ENCODE data around the gene RBPMS2. TPM values are rescaled to one million over a fixed set of nuclear protein-coding genes. Genes with fewer than 3 reads are reported as not detected.

The RBPMS2 gene
- total and polyA plus RNA-seq, 2 donors (not counting 3 experiments of a cell fraction or from before 2014, with no cell fraction given) = 2.3 to 7.8 TPM

DNA sequence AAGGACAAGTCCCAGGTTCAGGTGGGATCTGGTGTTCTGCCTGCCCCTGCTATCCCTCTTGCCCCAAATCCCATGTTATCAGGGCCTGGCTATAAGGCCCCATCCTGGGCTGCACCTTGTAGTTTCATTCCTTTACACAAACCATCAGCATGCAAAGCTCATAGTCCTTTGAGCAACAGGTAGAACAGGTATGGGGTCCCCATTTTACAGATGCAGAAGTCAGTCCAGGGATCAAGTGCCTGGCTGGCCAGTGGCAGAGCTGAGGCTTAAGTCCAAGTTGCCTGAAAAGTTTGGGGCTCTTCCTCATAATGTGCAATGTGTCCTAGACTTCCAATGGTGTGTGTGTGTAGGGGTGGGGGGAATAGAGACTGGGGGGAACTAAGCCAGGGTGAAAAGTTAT is 11.9 kb downstream of the RBPMS2 start:
- Histone ChIP-seq H3K27ac (ENCODE audit: insufficient read depth, low read depth, low read length) (no peak overlapping the region), H3K79me2 (ENCODE audit: control insufficient read depth, insufficient read depth, low read length) (no peaks in the 10 kb centered on the region), H3K9ac (replicated peaks; ENCODE audit: extremely low read depth, insufficient read depth, low read length) (no peak overlapping the region), H3K4me3 (replicated peaks in 1 of 3; ENCODE audit: insufficient read depth in 1 of 3, low read depth in 1 of 3, low read length in 3 of 3) (no peak overlapping the region), H3K4me2 (ENCODE audit: insufficient read depth, low read length) (no peak overlapping the region), H3K4me1 (ENCODE audit: control insufficient read depth, extremely low read depth, insufficient read depth, low read length) (no peaks in the 10 kb centered on the region), H3K27me3 (ENCODE audit: control insufficient read depth in 2 of 2, insufficient read depth in 2 of 2, low read length in 2 of 2) (no peaks in the 10 kb centered on the region), H3K9me3 (replicated peaks; ENCODE audit: control insufficient read depth, insufficient read depth, low read length) (no peaks in the 10 kb centered on the region), H4K20me1 (replicated peaks; ENCODE audit: control insufficient read depth, extremely low read depth, insufficient read depth, low read length) (no peaks in the 10 kb centered on the region), H3K36me3 (ENCODE audit: control insufficient read depth in 2 of 2, extremely low read depth in 1 of 2, insufficient read depth in 2 of 2, low read length in 2 of 2) (no peaks in the 10 kb centered on the region), H3K9me1 (replicated peaks; ENCODE audit: control insufficient read depth, extremely low read depth, insufficient read depth, low read length) (no peaks in the 10 kb centered on the region), H2AFZ (ENCODE audit: low read depth, low read length) (no peak overlapping the region)
- DNase-seq (ENCODE audit: low read depth, low spot score) = no peak
- TF ChIP-seq, protein P1, sequence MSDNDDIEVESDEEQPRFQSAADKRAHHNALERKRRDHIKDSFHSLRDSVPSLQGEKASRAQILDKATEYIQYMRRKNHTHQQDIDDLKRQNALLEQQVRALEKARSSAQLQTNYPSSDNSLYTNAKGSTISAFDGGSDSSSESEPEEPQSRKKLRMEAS (IDR thresholded peaks at IDR 0.05; ENCODE audit: insufficient read depth, insufficient read length) = no peak
- TF ChIP-seq FOS (IDR thresholded peaks at IDR 0.05; ENCODE audit: borderline replicate concordance, insufficient read depth, low read length) (no peak), POLR2A (IDR thresholded peaks at IDR 0.05; ENCODE audit: low read depth, low read length) (no peak), MYC (IDR thresholded peaks at IDR 0.05; ENCODE audit: low read depth, low read length) (no peak), EZH2 (IDR thresholded peaks at IDR 0.05; ENCODE audit: borderline replicate concordance, low read depth, low read length, severe bottlenecking) (no peak), POLR2AphosphoS5 (IDR thresholded peaks at IDR 0.05; ENCODE audit: insufficient read depth, low read depth, low read length) (no peak), GATA2 (IDR thresholded peaks at IDR 0.05; ENCODE audit: insufficient read depth, insufficient read length, low read depth, low read length) (no peak), JUN (IDR thresholded peaks at IDR 0.05; ENCODE audit: borderline replicate concordance, insufficient read depth, insufficient read length, low read depth) (no peak)
- TF ChIP-seq, protein P2, sequence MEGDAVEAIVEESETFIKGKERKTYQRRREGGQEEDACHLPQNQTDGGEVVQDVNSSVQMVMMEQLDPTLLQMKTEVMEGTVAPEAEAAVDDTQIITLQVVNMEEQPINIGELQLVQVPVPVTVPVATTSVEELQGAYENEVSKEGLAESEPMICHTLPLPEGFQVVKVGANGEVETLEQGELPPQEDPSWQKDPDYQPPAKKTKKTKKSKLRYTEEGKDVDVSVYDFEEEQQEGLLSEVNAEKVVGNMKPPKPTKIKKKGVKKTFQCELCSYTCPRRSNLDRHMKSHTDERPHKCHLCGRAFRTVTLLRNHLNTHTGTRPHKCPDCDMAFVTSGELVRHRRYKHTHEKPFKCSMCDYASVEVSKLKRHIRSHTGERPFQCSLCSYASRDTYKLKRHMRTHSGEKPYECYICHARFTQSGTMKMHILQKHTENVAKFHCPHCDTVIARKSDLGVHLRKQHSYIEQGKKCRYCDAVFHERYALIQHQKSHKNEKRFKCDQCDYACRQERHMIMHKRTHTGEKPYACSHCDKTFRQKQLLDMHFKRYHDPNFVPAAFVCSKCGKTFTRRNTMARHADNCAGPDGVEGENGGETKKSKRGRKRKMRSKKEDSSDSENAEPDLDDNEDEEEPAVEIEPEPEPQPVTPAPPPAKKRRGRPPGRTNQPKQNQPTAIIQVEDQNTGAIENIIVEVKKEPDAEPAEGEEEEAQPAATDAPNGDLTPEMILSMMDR (IDR thresholded peaks at IDR 0.05; ENCODE audit: extremely low read depth in 1 of 2, insufficient read depth in 1 of 2, low read depth in 1 of 2, low read length in 2 of 2) = no peak
- ChIA-PET POLR2A (no interaction called here), CTCF (interaction anchor here (0.5 to 1.1 kb wide), 3 partner anchors 32 to 304 kb away, joined by 3 read pairs; no protein-coding TSS in a partner anchor)
- no TSS peak for BruUV-seq (replicated peaks)
- dilution Hi-C loops (cut with MboI; ENCODE audit: extremely low pct_ligation_motif_present, low sequenced_read_pairs) (no loop called here), intact Hi-C loops (cut with micrococcal nuclease) (no loop called here)
- FAIRE-seq = no peak

Data from endothelial cell of umbilical vein (primary cell).